Neural cell (in vitro differentiated cells): ENCODE results near the gene FERMT3. TPM values are rescaled to one million over a fixed set of nuclear protein-coding genes. Genes with fewer than 3 reads are reported as not detected.

Source experiments
- H2AFZ ChIP-seq: fragments of 200-600, 300-800 bp; sonication (generic), shearing (Covaris generic); 2 replicates; pipeline ENCODE4 v1.6.0; 2014; ENCODE audit warnings: low read depth, mild to moderate bottlenecking, antibody characterized with exemption, low read length, moderate library complexity
- H3F3A ChIP-seq: fragments of 200-600 bp; shearing (Covaris generic); 2 replicates; pipeline ENCODE4 v1.6.1; 2016; ENCODE audit warnings: mild to moderate bottlenecking, moderate library complexity, mixed read lengths, antibody characterized with exemption, low read length; ENCODE audit not compliant: insufficient read depth, poor library complexity, severe bottlenecking
- H3K27ac ChIP-seq: fragments of 200-600, 300-800 bp; sonication (generic), shearing (Covaris generic); 2 replicates; pipeline ENCODE4 v1.5.1; 2014; ENCODE audit warnings: mild to moderate bottlenecking, low read length, moderate library complexity
- H3K27me3 ChIP-seq: fragments of 300-800, 200-600 bp; sonication (generic), shearing (Covaris generic); 2 replicates; pipeline ENCODE4 v1.6.0; 2014; ENCODE audit warnings: mild to moderate bottlenecking, low read depth, low read length, moderate library complexity; ENCODE audit not compliant: insufficient read depth
- H3K36me3 ChIP-seq: fragments of 300-800, 200-600 bp; sonication (generic), shearing (Covaris generic); 2 replicates; pipeline ENCODE4 v1.5.1; 2014; ENCODE audit warnings: mild to moderate bottlenecking, antibody characterized with exemption, low read length, moderate library complexity; ENCODE audit not compliant: insufficient read depth
- H3K4me2 ChIP-seq: fragments of 300-800, 200-600 bp; sonication (generic), shearing (Covaris generic); 2 replicates; pipeline ENCODE4 v1.6.0; 2014; ENCODE audit warnings: mild to moderate bottlenecking, low read length
- H3K4me3 ChIP-seq: fragments of 300-800, 200-600 bp; sonication (generic), shearing (Covaris generic); 2 replicates; pipeline ENCODE4 v1.5.1; 2014; ENCODE audit warnings: mild to moderate bottlenecking, low read length, moderate library complexity
- H3K79me2 ChIP-seq: fragments of 200-600 bp; shearing (Covaris generic); replicated peaks from 2 replicates; pipeline ENCODE4 v1.6.0; 2014; ENCODE audit warnings: mild to moderate bottlenecking, low read length, moderate library complexity; ENCODE audit not compliant: insufficient read depth
- H3K9ac ChIP-seq: fragments of 300-800, 200-600 bp; sonication (generic), shearing (Covaris generic); 2 replicates; pipeline ENCODE4 v1.6.1; 2016; ENCODE audit warnings: mild to moderate bottlenecking, low read length, mixed read lengths
- H3K9me2 ChIP-seq: fragments of 200-600 bp; shearing (Covaris generic); 2 replicates; pipeline ENCODE4 v1.6.1; 2016; ENCODE audit warnings: mild to moderate bottlenecking, low read length, mixed read lengths; ENCODE audit not compliant: insufficient read depth
- H3K9me3 ChIP-seq: fragments of 200-600, 300-800 bp; sonication (generic), shearing (Covaris generic); 2 replicates; pipeline ENCODE4 v1.6.1; 2016; ENCODE audit warnings: mild to moderate bottlenecking, mixed run types, low read length, moderate library complexity, mixed read lengths
- H4K20me1 ChIP-seq: fragments of 200-600 bp; shearing (Covaris generic); 2 replicates; pipeline ENCODE4 v1.6.1; 2016; ENCODE audit warnings: mild to moderate bottlenecking, mixed run types; ENCODE audit not compliant: insufficient read depth
- CTCF ChIP-seq: fragments of 450-650 bp; IDR thresholded peaks from 2 replicates; pipeline ENCODE4 v1.5.1; 2014; ENCODE audit warnings: antibody characterized with exemption, mild to moderate bottlenecking, moderate library complexity; ENCODE audit not compliant: poor library complexity, severe bottlenecking
- EP300 ChIP-seq: fragments of 450-650 bp; conservative IDR thresholded peaks from 2 replicates; pipeline ENCODE4 v1.6.1; 2014; ENCODE audit warnings: antibody characterized with exemption, mild to moderate bottlenecking, moderate library complexity; ENCODE audit not compliant: poor library complexity, severe bottlenecking
- EZH2 ChIP-seq: fragments of 200-600, 300-800 bp; shearing (Covaris generic), sonication (generic); IDR thresholded peaks from 2 replicates; pipeline ENCODE4 v1.6.1; 2014; ENCODE audit warnings: antibody characterized with exemption, low read length, borderline replicate concordance, mild to moderate bottlenecking; ENCODE audit not compliant: insufficient read depth, poor library complexity, severe bottlenecking
- MXI1 ChIP-seq: fragments of 450-650 bp; conservative IDR thresholded peaks from 2 replicates; pipeline ENCODE4 v1.6.1; 2014; ENCODE audit warnings: antibody characterized with exemption, mild to moderate bottlenecking; ENCODE audit not compliant: poor library complexity, severe bottlenecking
- POLR2AphosphoS5 ChIP-seq: IDR thresholded peaks from 2 replicates; pipeline ENCODE4 v1.6.1; 2012
- RAD21 ChIP-seq: fragments of 450-650 bp; conservative IDR thresholded peaks from 2 replicates; pipeline ENCODE4 v1.6.1; 2014; ENCODE audit warnings: antibody characterized with exemption, mild to moderate bottlenecking, moderate library complexity
- REST ChIP-seq: IDR thresholded peaks from 2 replicates; pipeline ENCODE4 v1.6.1; 2012; ENCODE audit warnings: borderline replicate concordance
- SMC3 ChIP-seq: fragments of 450-650 bp; conservative IDR thresholded peaks from 2 replicates; pipeline ENCODE4 v1.6.1; 2014; ENCODE audit warnings: antibody characterized with exemption, mild to moderate bottlenecking, moderate library complexity; ENCODE audit not compliant: poor library complexity
- TAF1 ChIP-seq: IDR thresholded peaks from 2 replicates; pipeline ENCODE4 v1.6.1; 2012; ENCODE audit warnings: low read depth
- polyA plus RNA-seq: library from polyadenylated mRNA; depleted of rRNA; stranded (reverse); fragments of >200 nt; gene quantifications from 2 replicates; pipeline ENCODE4 v1.2.3, GENCODE V29; 2014

Gene FERMT3
- polyA plus RNA-seq, 1 donor from 2014 or later: 0.89 TPM

GRCh38 chr11:64185175-64185692 is 21.3 kb upstream of the FERMT3 start:
- Histone ChIP-seq H3K79me2 (peaks cover under 1% of the 10 kb centered on the region), H3K9me2 (no peaks in the 10 kb centered on the region), H3K27me3 (no peaks in the 10 kb centered on the region), H3K36me3 (no peaks in the 10 kb centered on the region), H3K27ac (peak overlapping the region; percentile 89), H3K9me3 (no peaks in the 10 kb centered on the region), H3K4me2 (peak overlapping the region; percentile 67), H3F3A (peaks cover 6% of the 10 kb centered on the region), H4K20me1 (peaks cover 5% of the 10 kb centered on the region), H3K9ac (peak overlapping the region; percentile 89), H2AFZ (peak overlapping the region; percentile 51), H3K4me3 (peak overlapping the region; percentile 90)
- peak; percentile 42 for TF ChIP-seq RAD21
- peak; percentile 90 for TF ChIP-seq MXI1
- TF ChIP-seq EZH2: no peak
- TF ChIP-seq CTCF: no peak
- peak; percentile 98 for TF ChIP-seq REST
- TF ChIP-seq TAF1: peak; percentile 99
- peak; percentile 36 for TF ChIP-seq EP300
- TF ChIP-seq SMC3: peak; percentile 62
- TF ChIP-seq POLR2AphosphoS5: peak; percentile 98

GRCh38 chr11:64185693-64186491 is 20.6 kb upstream of the FERMT3 start, which contains the start of gene STIP1:
Gene STIP1 (plus strand): TSS chr11:64186171. CDS start chr11:64186262, 91 bp downstream.
- Histone ChIP-seq H3K9me2 (no peaks in the 10 kb centered on the region), H3K4me2 (peak within 1 kb of the TSS; percentile 67), H3K27ac (peak within 1 kb of the TSS; percentile 89), H3K9me3 (no peaks in the 10 kb centered on the region), H3K4me3 (peak within 1 kb of the TSS; percentile 90), H4K20me1 (peaks cover 5% of the 10 kb centered on the region), H3K27me3 (no peaks in the 10 kb centered on the region), H2AFZ (peak within 1 kb of the TSS; percentile 51), H3K79me2 (peaks cover 6% of the 10 kb centered on the region), H3K36me3 (no peaks in the 10 kb centered on the region), H3K9ac (peak within 1 kb of the TSS; percentile 89), H3F3A (peaks cover 6% of the 10 kb centered on the region)
- peak; percentile 12 for TF ChIP-seq TAF1
- no peak for TF ChIP-seq SMC3
- TF ChIP-seq REST: no peak
- TF ChIP-seq CTCF: peak; percentile 73
- TF ChIP-seq MXI1: no peak
- no peak for TF ChIP-seq EZH2
- TF ChIP-seq POLR2AphosphoS5: peak; percentile 96
- TF ChIP-seq EP300: peak; percentile 52
- peak; percentile 30 for TF ChIP-seq RAD21
